NCI-H187 (cell line): Measurements from ENCODE around the gene IL31RA.
"Not testable (repeated sequence)": the region's sequence is repeated elsewhere in the genome, so short reads cannot be mapped to it uniquely, and the experiment has no call there.

Source experiments
- DNase-seq, 2 experiments: peaks; one replicate each; lab custom pipeline; 2025; lab: John Stamatoyannopoulos, UW

Gene IL31RA

DNA sequence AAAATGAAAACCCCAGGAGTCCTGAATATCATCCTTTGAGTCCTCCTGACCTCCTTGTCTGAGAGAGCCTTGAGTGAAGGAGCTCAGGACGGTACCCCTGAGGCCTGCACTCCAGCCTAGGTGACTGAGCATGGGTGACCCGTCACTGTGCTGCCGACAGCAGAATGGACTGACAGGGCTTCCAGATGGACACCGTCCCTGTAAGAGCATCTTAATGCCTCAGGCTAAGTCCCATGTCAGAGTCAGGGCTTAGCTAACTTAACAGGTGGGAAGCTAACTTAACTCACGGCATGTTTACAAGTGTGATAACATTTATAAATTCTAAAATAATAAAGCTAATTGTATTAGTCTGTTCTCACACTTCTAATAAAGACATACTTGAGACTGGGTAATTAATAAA lies 75.3 kb downstream of the IL31RA start:
- no peak for DNase-seq

DNA sequence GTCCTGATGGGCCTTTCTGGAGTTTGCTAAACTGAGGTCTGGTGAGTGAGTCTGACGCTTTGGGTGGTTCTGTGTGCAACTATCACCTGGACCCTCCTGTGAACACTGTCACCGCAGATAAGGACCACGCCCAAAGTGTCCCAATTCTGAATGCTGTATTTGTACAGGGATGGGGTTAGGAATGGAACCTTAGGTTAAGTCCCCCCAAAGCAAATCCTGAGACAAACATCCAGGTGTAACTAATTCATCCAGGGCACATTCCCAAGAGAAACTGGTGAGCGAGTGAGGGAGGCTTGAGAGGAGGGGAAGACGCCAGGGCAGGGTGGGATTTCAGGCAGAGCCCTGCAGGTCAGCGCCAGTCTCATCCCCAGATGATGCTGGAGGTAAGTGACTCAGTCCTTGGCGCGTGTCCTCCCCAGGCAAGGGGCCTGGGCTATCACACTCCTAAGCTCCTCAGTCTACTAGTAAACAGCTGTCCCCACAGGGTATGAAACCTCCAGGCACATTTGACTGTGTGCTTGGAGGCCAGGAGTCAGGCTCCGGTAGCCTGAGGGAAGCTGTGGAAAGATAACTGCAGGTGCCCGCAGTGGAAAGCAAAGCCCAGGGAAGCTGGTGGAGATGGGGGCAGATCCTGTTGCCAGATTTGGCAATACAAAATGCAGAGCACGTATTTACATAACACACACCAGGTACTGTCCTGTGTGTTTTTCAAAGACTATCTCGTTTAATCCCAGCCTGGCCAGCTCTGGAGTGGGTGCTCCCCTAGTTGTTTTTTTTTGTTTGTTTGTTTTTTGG lies 76.9 kb downstream of the IL31RA start:
- no peak for DNase-seq

DNA sequence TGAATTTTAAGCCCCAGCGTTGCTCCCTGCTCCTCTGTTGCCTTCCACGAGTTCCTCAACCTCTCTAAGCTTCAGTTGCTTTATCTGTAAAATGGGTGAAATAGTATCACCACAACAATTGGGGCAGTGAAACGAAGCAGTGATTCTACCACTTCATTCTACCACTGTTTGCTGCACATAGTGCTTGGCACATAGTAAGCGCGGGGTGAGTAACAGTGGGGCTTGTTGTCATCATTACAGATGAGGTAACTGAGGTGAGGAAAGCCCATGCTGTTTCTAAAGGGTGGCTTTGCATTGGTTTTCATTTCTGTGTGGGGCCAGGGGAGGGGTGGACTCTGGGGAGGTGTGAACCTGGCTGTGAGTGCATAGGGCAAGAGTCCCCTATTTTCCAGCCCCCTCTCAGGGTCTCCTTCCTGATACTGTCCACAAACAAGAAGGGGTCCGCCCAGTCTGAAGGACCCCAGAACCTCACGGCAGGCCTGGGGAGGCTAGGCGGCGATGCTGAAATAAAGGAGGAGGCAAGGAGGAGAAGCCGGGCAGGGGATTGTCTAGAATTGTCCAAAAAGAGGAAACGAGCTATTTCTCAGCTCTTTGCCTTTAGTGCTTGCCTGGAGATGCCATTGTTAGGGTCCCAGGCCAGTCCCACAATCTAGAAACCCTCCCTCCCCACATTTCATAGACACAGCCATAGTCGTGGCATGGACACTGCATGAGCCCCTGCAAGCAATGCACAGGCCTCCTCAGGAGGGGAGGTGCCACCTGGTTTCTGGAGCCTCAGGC lies 78.1 kb downstream of the IL31RA start:
- no peak for DNase-seq

DNA sequence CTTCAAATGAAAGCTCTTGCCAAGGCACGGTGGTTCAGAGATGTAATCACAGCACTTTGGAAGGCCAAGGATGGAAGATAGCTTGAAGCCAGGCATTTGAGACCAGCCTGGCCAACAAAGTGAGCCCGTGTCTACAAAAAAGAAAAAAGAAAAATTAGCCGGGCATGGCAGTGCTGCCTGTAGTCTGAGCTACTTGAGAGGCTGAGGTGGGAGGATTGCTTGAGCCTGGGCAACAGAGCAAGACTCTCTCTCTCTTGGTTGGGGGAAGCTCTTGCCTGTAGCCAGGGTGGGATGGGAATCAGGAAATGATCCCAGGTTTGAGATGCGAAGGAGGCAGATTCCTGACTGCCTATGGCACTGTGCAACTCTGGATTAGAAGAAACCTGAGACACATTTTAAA lies 81.5 kb downstream of the IL31RA start:
- no peak for DNase-seq

DNA sequence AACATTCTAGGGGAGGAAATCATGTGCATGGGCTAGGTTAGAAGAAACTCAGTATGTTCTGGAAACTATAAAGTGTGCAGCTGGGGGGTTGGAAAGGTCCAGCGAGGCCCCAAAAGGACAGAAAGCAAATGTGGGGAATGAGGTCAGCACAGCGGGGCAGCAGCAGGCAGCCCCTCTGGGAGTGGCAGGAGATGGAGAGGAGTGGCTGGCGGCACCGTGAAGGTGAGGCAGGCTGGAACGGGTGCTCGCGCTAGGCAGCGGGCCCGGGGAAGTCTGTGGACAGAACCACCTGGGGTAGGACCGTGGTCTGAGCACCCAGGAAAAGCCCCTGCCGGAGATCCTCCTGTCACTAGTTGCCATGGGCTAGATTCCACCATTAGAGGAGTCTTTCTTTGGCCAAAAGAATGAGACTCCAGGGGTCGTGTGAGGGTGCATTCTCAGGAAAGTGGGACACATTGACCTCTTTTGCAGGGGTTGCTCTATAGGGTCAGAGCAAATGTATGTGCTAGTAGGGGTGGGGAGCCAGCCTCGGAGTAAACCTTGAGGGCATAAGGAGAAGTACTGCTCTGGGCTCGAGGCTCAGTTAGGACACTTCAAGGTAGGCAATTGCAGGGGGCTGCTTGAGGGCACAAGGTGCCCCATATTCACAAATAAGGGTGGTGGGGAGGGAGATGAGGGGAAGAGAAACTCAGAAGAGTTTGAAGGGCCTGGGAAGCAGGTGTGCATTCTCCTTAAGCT lies 82.4 kb downstream of the IL31RA start:
- DNase-seq = no peak

DNA sequence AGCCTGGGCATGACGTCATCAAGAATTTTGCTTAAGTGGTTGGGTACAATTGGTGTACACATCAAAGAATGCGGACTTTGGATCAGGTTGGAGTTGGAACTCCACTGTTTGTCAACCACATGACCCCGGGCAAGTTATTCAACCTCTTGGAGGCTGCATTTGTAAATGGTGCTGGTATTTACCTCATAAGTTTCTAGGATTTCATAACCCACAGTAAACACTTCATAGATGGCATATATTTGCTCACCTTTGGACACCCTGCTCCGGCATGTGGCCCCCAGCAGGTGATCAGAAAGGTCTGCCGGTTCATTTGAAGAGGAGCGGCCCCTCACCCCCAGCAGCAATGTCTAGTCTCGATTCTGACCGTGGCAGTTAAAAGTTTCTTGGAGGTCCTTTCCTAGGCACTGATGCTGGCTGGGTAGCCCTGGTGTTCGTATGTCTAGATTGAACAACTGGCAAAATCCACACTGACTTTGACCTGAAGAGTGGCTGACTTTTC lies 83.0 kb downstream of the IL31RA start:
- no peak for DNase-seq

DNA sequence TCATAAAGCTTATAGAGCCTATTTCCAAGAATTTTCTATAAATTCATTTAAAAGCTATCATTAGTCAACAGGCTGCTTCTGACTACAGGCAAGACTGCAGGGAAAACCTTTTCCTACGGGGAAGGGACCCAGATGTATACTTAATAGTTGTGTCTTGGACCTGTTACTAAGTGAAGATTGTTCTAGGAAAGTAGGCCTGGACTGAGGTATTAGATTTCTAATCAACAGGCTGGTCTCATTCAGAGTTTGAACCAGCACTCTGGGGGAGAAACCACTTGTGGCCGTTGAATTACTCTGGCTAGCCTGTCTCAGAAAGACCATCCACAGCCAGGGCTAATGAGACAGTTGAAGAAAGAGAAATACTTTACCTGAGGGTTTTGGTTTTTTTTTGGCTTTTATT lies 83.6 kb downstream of the IL31RA start:
- no peak for DNase-seq

DNA sequence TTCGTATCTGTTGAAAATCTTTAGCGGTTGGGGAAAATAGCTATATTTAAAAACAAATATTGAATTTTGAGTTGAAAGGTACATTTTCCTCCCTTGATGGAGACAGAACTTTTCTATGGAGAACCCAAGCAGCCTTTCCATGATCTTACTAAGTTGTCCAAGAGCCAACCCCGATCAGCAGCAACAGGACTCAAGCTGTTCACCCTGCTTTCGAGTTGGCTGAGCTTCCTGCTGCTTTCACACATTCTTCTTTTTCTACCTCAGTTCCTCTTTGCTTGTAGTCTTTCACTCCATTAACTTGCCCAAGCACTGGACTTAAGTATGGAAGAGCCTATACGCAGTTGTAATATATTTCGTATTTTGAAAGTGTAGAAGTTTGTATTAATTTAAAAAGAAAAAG lies 84.2 kb downstream of the IL31RA start:
- DNase-seq = no peak

DNA sequence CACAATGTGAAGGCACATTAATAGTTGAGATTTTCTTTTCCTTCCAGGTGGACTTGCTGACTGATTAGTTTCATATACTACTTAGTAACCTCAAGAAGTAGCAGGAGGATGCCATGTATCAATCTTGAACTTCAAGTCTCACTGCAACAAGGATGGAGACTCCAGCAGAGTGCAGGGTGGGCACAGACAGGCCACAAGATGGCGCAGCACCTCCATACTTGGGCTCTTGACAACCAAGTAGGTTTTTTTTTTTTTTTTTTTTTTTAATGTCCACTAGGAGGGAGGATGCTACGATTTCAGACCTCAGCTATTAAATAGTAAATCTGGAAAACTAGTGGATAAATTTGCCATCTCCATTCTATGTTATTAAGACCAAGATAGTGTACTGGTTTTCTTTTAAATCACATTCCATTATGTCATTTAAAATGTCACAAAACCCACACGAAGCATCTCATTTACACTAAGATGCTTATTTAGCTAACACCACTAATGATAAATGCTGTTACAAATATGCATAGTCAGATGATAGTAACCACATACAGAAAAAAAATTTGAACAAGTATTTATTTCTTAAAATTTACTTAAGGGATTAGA lies 85.0 kb downstream of the IL31RA start:
- DNase-seq = peak; percentile 25 to 53

DNA sequence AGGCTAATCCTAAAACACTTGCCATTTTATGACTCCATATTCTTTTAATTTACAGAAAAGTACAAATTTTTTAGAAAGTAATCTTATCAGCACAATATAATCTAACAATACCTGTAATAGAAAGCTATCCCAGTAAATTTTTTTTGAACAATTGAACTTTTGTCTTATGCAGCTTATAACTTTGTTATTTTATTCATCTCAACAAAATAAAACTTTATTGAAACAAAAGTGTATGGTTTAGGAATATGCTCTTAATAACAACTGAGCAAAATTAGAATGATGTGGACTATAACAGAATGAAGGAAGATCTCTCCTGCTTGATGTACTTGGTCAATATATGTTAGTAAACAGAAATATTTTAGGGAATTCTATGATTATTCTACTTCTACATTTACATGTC lies 86.4 kb downstream of the IL31RA start:
- DNase-seq = not testable (repeated sequence)

DNA sequence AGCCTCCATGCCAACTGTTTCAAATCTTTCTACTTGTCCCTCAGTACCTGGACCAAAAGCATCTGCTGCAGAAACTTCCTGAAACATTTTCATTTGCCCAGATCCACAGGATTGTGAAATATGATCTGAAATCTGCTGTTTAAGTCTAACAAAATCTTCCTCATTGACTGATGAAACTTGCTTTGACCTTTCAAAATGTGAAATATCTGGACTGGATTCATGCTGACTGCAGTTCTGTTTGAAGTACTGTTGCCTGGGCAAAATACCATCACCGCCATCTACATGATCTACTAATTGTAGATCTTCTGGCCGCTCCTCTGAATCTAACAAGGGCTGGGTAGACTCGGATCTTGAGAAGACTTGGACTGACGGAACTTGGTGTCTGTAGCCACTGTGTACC lies 90.0 kb downstream of the IL31RA start:
- DNase-seq = not testable (repeated sequence)

DNA sequence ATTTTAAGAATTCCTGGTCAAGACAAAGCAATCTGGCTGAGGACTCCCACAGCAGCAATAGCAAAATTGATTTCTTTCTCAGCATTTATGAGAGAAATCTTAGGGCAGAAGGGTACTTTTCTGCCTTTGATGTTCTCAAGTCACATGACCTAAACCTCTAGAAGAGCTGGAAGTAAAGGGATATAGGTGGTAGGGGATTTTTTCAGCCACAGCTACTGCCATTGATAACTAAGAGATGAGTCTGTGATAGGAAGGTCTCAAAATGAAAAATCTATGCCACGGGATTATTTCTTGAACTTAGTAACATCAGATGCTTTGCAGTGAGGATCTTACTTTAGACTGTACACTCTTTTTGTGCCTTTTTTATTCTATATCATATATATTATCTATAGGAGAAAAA lies 108.1 kb downstream of the IL31RA start:
- DNase-seq = no peak

DNA sequence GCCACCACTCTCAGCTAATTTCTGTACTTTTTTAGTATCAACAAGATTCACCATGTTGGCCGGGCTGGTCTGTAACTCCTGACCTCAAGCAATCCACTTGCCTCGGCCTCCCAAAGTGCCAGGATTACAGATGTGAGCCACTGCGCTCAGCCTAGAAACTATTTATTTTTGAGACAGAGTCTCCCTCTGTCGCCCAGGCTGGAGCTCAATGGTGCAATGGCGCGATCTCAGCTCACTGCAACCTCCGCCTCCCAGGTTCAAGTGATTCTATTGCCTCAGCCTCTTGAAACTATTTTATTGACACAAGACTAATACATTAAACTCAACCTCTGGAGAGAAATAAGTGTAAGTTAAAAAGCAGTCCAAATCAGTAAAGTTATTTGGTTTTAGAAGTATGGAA lies 109.6 kb downstream of the IL31RA start:
- no peak for DNase-seq

DNA sequence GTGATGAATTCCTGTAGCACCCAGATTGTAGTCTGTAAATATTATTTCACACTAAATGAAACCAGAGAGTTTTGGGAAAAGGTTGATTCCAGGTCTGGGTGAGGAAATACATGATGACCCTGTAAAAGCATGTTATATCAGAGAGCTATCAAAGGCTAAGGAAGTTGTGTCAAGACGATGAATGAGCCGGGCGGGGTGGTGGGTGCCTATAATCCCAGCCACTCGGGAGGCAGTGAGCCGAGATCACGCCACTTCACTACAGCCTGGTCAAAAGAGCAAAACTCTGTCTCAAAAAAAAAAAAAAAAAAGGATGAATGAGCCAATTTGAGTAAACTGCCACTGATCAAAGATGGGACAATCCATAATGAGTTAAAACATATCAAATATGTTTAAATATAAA lies 114.4 kb downstream of the IL31RA start:
- DNase-seq = no peak

DNA sequence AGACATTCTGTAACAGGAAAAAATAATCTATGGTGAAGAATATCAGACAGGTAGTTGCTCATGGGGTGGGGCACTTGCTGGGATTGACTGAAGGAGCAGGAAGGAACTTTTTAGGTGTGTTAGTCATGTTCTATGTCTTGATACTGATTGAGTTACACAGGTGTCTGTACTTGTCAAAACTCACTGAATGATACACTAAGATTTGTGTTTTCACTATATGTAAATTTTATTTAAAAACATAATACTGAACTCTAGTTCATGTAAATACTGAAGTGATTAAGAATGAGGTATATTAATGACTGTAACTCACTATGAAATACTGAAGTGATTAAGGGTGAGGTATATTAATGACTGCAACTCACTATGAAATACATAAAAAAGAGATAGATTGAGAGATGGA lies 115.1 kb downstream of the IL31RA start:
- DNase-seq = no peak

DNA sequence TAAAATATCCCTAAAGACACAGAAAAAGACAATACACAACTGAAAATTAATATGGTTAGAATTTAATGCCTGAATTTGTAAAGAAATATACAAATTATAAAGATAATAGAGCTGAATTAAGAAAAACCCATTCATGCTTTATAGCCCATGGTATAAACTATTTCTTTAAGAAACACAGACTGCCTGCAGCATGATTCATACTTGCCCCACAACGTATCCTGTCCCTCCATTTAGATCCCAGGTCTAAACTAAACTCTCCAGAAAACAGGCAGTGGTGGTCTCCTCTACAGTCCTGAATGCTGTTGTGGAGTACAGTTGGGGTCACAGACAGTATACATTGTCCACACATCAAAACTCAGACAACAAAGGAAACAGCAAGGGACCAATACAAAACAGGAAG lies 118.8 kb downstream of the IL31RA start:
- no peak for DNase-seq
